Measurements from ENCODE around the gene LRRC46. TPM values are rescaled to one million over a fixed set of nuclear protein-coding genes. Genes with fewer than 3 reads are reported as not detected.

The LRRC46 gene
- polyA plus RNA-seq, 1 donor: 2.8 TPM

- peak; percentile 81 for DNase-seq
These were observed 46.0 kb downstream of the LRRC46 start for GRCh38 chr17:47877368-47878034.

DNA sequence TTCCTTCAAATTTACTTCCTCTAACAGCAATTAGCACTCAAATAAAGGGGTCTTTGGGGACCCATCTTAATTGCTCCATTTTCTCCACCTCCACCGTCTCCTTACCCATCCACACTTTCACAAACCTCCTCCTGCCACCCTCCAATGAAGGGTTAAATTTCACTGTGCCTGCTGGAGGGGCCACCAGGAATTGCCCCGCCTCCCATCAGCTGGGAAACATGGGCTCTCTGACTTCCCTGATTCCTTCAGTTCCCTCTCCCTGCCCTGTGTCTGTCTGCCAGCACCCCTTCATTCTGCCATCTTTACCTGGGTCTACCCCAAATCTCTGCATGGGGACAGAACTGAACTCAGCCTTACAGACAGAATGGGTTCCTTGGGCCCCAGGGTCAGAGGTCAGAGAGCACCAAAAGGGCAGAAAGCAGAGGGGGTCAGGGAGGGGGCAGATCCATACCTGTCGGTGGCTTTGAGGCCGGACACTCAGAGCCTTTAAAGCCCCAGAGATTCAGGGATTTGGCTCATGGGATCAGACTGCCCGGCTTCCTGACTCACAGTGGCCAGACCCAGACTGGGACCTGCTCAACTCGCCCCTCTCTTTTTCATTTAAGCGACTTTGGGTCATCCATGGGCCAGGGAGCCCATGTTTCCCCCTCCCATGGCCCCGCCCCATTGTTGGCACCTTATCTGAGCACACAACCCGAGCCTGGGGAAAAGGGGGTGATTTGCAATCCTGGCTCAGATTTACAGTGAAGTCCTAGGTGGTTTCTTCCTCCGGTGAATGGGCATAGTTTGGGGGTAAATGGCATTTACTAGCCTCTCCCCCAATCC is 46.9 kb downstream of the LRRC46 start:
- DNase-seq: no peak

GRCh38 chr17:47879028-47879585 is 47.6 kb downstream of the LRRC46 start:
- no peak for DNase-seq

GRCh38 chr17:47879776-47880454 is 48.4 kb downstream of the LRRC46 start:
- DNase-seq: no peak

DNA sequence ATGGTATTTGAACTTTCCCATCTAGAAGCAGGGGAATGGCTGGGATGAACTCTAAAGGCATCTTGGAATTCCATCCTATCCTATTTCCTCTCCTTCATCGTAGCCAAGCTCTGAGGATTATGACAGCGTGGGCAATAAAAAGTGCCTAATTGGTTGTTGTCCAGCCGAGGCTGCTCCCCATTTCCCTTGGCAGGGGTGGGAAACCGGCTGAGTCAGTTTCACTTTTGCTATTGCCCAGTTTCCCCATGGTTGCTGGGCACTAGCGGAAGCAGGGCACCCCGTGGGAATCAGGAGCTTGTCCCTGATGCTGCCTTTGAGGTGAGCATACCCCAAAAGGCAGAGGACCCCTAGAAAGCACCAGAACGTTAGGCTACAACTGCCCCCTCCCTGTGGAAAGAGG is 50.8 kb downstream of the LRRC46 start:
- DNase-seq: no peak

DNA sequence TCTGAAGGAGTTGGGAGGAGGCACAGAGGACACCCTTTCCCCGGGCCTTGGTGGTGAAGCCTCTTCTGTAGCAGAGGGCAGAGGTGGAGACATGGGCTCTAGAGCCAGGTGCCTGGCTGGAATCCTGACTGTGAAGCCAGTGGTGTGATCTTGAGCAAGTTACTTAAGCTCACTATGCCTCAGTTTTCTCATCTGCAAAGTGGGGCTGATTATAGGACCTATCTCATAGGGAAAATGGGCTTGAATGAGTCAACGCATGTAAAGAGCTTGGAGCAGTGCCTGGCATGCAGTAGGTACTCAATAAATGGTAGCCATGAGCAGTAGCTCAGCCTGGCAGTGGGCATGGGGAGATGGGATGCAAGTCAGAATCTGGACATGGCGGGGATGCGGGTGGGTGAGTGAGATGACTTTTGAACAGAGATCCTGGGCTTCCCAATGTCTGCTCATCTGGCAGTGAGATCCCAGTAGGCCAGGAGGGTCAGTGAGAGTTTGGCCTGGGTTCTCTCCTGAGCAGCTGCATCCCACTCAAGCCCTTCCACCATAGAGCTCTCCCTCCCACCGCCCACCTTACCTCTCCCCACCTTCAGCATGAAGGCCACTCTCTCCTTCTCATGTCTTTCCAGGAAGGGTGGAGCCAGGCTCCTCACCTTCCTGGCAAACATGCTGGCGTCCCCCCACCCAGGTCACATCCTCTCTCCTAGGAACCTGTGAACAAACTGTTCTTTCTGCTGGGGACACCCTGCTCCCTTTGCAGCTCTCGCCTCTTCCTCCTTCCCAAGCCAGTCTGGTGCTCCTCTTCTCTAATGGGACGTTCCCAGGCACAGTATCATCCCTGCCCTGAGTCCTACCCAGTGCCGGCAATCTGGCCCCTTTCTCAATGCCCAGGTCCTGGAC is 51.5 kb downstream of the LRRC46 start:
- DNase-seq: no peak

DNA sequence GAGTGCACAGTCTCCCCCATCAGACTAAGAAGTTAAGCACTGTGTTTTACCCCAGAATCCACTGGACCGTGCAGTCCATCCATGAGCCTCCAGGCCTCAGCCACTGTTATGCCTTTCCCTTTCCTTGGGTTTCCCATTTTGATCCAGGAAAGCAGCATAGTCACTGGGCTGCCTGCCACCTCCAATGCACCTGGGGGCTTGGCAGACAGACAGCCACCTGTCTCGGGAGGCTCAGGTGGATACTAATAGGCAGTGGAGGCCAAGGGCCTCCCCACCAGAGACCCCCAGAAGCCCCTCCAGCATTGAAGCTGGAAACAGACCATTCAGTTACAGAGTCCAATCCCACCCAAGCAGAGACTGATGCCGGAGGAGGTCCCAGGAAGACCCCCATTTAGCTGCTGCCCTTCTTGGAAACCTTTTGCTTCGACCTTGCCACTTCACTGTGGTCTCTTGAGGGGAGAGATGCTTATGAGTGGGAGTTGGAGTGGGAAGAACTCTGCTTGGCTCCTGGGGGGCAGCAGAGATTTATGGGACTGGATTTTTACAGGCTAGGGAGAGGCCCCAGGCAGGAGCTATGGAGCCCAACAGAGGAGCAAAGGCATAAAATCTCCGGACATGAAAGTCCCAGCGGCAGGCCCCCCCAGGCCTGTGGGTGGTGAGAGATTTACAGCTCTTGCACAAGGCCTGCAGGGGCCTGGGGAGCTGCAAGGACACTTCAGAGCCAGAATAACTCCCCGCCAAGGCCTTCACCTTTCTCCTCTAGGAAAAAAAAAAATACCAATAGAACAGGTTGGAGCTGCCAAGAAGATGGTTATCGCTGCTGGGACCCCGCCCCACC is 52.3 kb downstream of the LRRC46 start:
- DNase-seq: no peak

DNA sequence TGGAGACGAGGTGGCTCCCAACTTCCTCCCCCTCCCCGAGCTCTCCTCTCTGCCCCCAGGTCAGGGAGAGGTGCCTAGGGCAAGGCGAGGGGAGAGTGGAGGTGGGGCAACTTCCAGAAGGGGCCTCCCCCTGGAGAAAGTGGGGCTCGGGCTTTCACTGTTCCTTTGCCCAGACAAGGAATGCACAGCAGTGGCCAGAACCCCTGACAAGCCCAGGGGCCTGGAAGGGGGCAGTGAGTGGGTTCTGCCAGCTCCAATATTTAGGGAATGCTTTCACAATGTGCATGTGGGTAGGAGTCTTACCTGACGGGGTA is 52.9 kb downstream of the LRRC46 start:
- no peak for DNase-seq

DNA sequence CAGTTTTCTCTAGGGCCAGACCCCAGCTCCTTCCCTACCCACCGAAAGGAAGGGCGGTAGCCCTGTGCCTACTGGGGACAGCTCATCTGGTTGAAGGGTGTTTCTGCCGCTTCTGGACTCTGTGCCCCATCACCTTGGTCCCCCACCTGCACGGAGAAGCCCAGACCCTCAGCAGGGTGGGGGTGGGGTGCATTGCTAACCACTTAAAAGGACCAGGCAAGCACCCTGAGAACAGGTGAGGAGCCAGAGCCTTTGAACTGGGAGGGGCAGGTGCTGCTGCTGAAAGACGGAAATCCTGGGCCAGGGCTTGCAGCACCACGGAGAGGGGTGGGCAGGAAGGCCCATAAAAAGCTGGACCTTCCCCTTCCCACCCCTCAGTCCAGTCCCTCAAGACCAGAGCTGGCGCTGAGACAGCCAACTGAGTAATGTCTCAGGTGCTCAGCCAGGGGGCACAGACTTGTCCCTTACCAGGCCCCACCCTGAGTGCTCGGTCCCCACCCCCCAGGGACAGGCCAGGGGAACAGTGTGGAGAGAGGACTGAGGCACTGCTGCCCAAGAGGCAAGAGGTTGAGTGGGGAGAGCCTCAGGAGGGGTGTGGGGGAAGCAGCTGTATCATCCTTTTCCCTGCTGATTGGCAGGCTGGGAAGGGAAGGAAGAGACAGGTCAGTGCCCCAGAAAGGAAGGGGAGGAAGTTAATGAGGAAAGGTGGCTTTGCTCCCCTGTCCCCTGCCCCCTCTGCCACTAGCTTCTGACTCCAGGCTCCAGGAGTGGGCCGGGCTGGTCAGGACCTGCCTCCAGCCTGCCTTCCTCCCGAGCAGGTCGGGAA is 53.6 kb downstream of the LRRC46 start:
- no peak for DNase-seq

Other genes with a start within 250 kb of the LRRC46 start
- 325 TPM for gene KPNB1, start 181.8 kb upstream of the LRRC46 start, polyA plus RNA-seq (ENCODE audit: insufficient read length)
- gene TBKBP1, start 137.5 kb upstream of the LRRC46 start, polyA plus RNA-seq (ENCODE audit: insufficient read length): 31.1 TPM
- 0.08 TPM for gene TBX21, start 98.4 kb upstream of the LRRC46 start, polyA plus RNA-seq (ENCODE audit: insufficient read length)
- 16.7 TPM for gene OSBPL7, start 9.9 kb upstream of the LRRC46 start, polyA plus RNA-seq (ENCODE audit: insufficient read length)
- 52.8 TPM for gene MRPL10, start 129 bp upstream of the LRRC46 start, polyA plus RNA-seq (ENCODE audit: insufficient read length)
- 60.0 TPM for gene SCRN2, start 9.6 kb downstream of the LRRC46 start, polyA plus RNA-seq (ENCODE audit: insufficient read length)
- 2.7 TPM for gene SP6, start 19.5 kb downstream of the LRRC46 start, polyA plus RNA-seq (ENCODE audit: insufficient read length)
- gene SP2, start 64.6 kb downstream of the LRRC46 start, polyA plus RNA-seq (ENCODE audit: insufficient read length): 26.1 TPM
- gene PNPO, start 109.9 kb downstream of the LRRC46 start, polyA plus RNA-seq (ENCODE audit: insufficient read length): 21.4 TPM
- 17.7 TPM for gene PRR15L, start 126.2 kb downstream of the LRRC46 start, polyA plus RNA-seq (ENCODE audit: insufficient read length)
- gene CDK5RAP3, start 139.4 kb downstream of the LRRC46 start, polyA plus RNA-seq (ENCODE audit: insufficient read length): 186 TPM
- gene COPZ2, start 206.1 kb downstream of the LRRC46 start, polyA plus RNA-seq (ENCODE audit: insufficient read length): 15.3 TPM
- gene NFE2L1, start 216.7 kb downstream of the LRRC46 start, polyA plus RNA-seq (ENCODE audit: insufficient read length): 218 TPM